Thoracic aorta (tissue), 2 donors: ENCODE measurements around the gene COL6A5. TPM values are rescaled to one million over a fixed set of nuclear protein-coding genes. Genes with fewer than 3 reads are reported as not detected.
"Not testable (repeated sequence)": the region's sequence is repeated elsewhere in the genome, so short reads cannot be mapped to it uniquely, and the experiment has no call there.

Experiments
- ATAC-seq: fragments of 150-250 bp; one replicate; pipeline ENCODE4 v1.8.0; 2017; ENCODE audit warnings: low read depth; ENCODE audit not compliant: insufficient number of reproducible peaks, low FRiP score
- DNase-seq: peaks from one replicate; pipeline ENCODE4 v3.0.0-alpha.2; 2020; ENCODE audit warnings: low spot score
- H3K27ac ChIP-seq, 2 donors: fragments of 200-600 bp; sonication (generic); 1 replicate in 1 of 2; 2 replicates in 1 of 2; pipeline ENCODE4 v1.5.1; 2016; ENCODE audit warnings: mild to moderate bottlenecking in 2 of 2, moderate library complexity in 2 of 2
- H3K27me3 ChIP-seq: fragments of 200-600 bp; sonication (generic); replicated peaks from 2 replicates; pipeline ENCODE4 v1.6.0; 2016; ENCODE audit warnings: mild to moderate bottlenecking; ENCODE audit not compliant: insufficient read depth
- H3K36me3 ChIP-seq: fragments of 200-600 bp; sonication (generic); one replicate; pipeline ENCODE4 v1.5.1; 2016
- H3K4me1 ChIP-seq, 2 donors: fragments of 200-600 bp; sonication (generic); 1 replicate in 1 of 2; 2 replicates in 1 of 2; pipeline versions ENCODE4 v1.5.1 to v1.6.0; 2016; ENCODE audit warnings: low read depth in 2 of 2, mild to moderate bottlenecking in 1 of 2; ENCODE audit not compliant: control insufficient read depth in 1 of 2
- H3K4me3 ChIP-seq: fragments of 200-600 bp; sonication (generic); 2 replicates; pipeline ENCODE4 v1.5.1; 2016; ENCODE audit warnings: mild to moderate bottlenecking
- H3K9me3 ChIP-seq: fragments of 200-600 bp; sonication (generic); 2 replicates; pipeline ENCODE4 v1.5.1; 2016
- total RNA-seq, 2 donors: library from RNA; depleted of rRNA; stranded (reverse); fragments of >200 nt; gene quantifications; one replicate each; pipeline versions ENCODE4 v1.1.0 to v1.2.3, GENCODE V29; 2016
- TF ChIP-seq, protein P1 (sequence below): fragments of 200-600 bp; sonication (generic); IDR thresholded peaks from one replicate; pipeline ENCODE4 v1.5.1; 2019; ENCODE audit warnings: antibody characterized with exemption

Gene COL6A5
- total RNA-seq, 2 donors from 2014 or later = not detected

DNA sequence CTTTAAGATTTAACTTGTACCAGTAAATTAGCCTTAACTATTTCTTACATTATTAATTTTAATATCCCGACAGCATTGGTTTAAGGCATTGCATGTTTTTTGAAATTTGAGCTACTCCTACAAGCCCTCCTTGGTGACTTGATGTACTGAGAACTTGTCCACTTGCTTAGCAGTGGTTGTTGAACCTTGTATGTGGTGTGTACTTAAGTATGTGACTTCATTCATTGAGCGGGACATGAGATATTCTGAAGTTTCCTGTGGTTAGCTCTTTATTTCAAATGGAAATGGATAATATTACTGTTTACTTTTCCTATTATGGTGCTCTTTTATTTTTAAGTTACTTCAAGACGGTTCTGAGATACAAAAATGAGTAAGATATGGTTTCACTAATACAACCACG is 3.6 kb upstream of the COL6A5 start:
- Histone ChIP-seq H3K9me3 (no peaks in the 10 kb centered on the region), H3K4me3 (no peak overlapping the region)

DNA sequence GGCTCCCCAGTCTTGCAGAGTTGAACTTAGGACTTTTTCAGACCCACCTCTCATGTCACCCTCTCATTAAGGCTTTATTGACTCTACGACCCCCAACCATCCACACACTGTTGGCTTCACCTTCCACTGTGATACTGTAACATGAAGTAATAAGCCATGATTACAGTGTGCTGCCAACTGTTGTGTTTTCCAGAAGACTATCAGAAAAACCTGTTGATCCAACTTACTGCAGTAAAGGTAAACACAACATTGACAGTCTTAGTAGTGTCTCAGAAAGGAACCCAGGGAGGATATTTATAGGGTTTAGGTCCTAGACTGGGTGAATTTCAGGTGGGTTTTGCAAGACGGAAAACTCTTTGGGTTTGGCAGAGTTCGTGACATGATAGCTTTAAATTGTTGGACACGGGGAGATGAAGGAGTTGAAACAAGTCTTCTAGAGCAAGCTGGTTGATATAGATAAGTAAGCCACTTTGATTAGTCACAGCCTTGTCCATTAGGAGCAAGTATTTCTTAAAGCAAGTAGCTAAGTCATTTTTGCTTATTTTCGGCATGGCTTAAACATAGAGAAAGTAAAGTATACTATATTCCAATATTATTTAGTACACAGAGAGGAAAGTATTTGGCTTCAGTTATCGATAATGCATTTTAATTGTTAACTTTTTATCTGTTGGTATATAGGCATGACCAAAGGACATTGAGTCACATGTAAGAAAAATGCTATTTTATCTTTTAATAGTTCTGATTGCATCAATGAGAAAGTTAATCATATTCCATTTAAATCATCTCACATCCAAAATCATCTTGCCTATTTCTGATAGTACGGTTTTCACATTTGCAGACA is 2.4 kb upstream of the COL6A5 start:
- H3K9me3 ChIP-seq = no peaks in the 10 kb centered on the region
- no peaks in the 10 kb centered on the region for H3K27me3 ChIP-seq
- DNase-seq (no peak), ATAC-seq (no peak)
- no peak overlapping the region for H3K27ac ChIP-seq
- no peaks in the 10 kb centered on the region for H3K36me3 ChIP-seq
- TF ChIP-seq, protein P1, sequence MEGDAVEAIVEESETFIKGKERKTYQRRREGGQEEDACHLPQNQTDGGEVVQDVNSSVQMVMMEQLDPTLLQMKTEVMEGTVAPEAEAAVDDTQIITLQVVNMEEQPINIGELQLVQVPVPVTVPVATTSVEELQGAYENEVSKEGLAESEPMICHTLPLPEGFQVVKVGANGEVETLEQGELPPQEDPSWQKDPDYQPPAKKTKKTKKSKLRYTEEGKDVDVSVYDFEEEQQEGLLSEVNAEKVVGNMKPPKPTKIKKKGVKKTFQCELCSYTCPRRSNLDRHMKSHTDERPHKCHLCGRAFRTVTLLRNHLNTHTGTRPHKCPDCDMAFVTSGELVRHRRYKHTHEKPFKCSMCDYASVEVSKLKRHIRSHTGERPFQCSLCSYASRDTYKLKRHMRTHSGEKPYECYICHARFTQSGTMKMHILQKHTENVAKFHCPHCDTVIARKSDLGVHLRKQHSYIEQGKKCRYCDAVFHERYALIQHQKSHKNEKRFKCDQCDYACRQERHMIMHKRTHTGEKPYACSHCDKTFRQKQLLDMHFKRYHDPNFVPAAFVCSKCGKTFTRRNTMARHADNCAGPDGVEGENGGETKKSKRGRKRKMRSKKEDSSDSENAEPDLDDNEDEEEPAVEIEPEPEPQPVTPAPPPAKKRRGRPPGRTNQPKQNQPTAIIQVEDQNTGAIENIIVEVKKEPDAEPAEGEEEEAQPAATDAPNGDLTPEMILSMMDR = no peak
- no peak overlapping the region for H3K4me3 ChIP-seq
- no peaks in the 10 kb centered on the region for H3K4me1 ChIP-seq

More for the DNA sequence above, 3.6 kb upstream of the COL6A5 start:
- Histone ChIP-seq H3K4me1 (no peaks in the 10 kb centered on the region), H3K36me3 (no peaks in the 10 kb centered on the region), H3K27ac (no peak overlapping the region), H3K27me3 (no peaks in the 10 kb centered on the region)
- TF ChIP-seq, protein P1 = no peak
- ATAC-seq = no peak
- DNase-seq = no peak

DNA sequence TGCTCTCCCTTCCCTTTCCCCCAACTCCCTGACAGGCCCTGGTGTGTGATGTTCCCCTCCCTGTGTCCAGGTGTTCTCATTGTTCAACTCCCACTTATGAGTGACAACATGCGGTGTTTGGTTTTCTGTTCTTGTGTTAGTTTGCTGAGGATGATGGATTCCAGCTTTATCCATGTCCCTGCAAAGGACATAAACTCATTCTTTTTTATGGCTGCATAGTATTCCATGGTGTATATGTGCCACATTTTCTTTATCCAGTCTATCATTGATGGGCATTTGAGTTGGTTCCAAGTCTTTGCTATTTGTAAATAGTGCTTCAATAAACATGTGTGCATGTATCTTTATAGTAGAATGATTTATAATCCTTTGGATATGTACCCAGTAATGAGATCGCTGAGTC is 2.8 kb downstream of the COL6A5 start:
- H3K4me3 ChIP-seq, DNase-seq, H3K27ac ChIP-seq, H3K4me1 ChIP-seq, ATAC-seq, H3K36me3 ChIP-seq, H3K9me3 ChIP-seq, H3K27me3 ChIP-seq: not testable (repeated sequence)

GRCh38 chr3:130354430-130354829 is 9.0 kb downstream of the COL6A5 start:
- H3K4me3 ChIP-seq = no peak overlapping the region
- no peaks in the 10 kb centered on the region for H3K36me3 ChIP-seq
- H3K27ac ChIP-seq = no peak overlapping the region
- H3K9me3 ChIP-seq = no peaks in the 10 kb centered on the region
- TF ChIP-seq, protein P1 = no peak
- H3K27me3 ChIP-seq = no peaks in the 10 kb centered on the region
- no peaks in the 10 kb centered on the region for H3K4me1 ChIP-seq
- ATAC-seq = no peak
- no peak for DNase-seq

- Histone ChIP-seq H3K36me3 (no peaks in the 10 kb centered on the region), H3K27ac (no peak overlapping the region), H3K9me3 (no peaks in the 10 kb centered on the region), H3K27me3 (no peaks in the 10 kb centered on the region), H3K4me1 (no peaks in the 10 kb centered on the region), H3K4me3 (no peak overlapping the region)
- no peak for DNase-seq
- no peak for ATAC-seq
- TF ChIP-seq, protein P1 = no peak
These were observed 28.6 kb downstream of the COL6A5 start for GRCh38 chr3:130374033-130374432.

- DNase-seq (no peak), ATAC-seq (no peak)
- Histone ChIP-seq H3K36me3 (no peaks in the 10 kb centered on the region), H3K27ac (no peak overlapping the region), H3K4me3 (no peak overlapping the region), H3K27me3 (no peaks in the 10 kb centered on the region), H3K4me1 (no peaks in the 10 kb centered on the region), H3K9me3 (no peaks in the 10 kb centered on the region)
- TF ChIP-seq, protein P1 = no peak
These were observed 29.4 kb downstream of the COL6A5 start for GRCh38 chr3:130374908-130375307.
